ENCODE measurements around the gene MGAT3. TPM values are rescaled to one million over a fixed set of nuclear protein-coding genes. Genes with fewer than 3 reads are reported as not detected.

Gene MGAT3
- total RNA-seq, 1 experiment from 2014 or later: 0.20 TPM

GRCh38 chr22:39426380-39427043 lies 30.3 kb upstream of the MGAT3 start:
- Histone ChIP-seq H3K9ac (ENCODE audit: low read length) (no peak overlapping the region), H3K79me2 (ENCODE audit: insufficient read depth, low read length) (no peaks in the 10 kb centered on the region), H3K4me3 (replicated peaks in 1 of 2; ENCODE audit: low read depth in 1 of 2, low read length in 2 of 2) (no peak overlapping the region), H2AFZ (ENCODE audit: low read depth, low read length, poor library complexity, severe bottlenecking) (no peak overlapping the region), H3K27ac (ENCODE audit: low read depth, low read length) (no peak overlapping the region), H3K4me2 (ENCODE audit: low read length) (no peak overlapping the region), H3K36me3 (ENCODE audit: control insufficient read depth in 1 of 2, insufficient read depth in 2 of 2, low read length in 2 of 2) (peaks cover 7 to 16% of the 10 kb centered on the region in 2 experiments; a peak in 3 of 4 replicates), H3K9me2 (ENCODE audit: insufficient read depth) (no peaks in the 10 kb centered on the region), H3K4me1 (ENCODE audit: control insufficient read depth in 1 of 2, insufficient read depth in 2 of 2, low read length in 2 of 2) (peaks cover 10 to 11% of the 10 kb centered on the region in 2 experiments; a peak in 3 of 4 replicates), H3K9me3 (ENCODE audit: control insufficient read depth in 1 of 2, insufficient read depth in 1 of 2, low read depth in 1 of 2, low read length in 2 of 2) (no peaks in the 10 kb centered on the region), H4K20me1 (ENCODE audit: insufficient read depth) (no peaks in the 10 kb centered on the region), H3K27me3 (ENCODE audit: insufficient read depth, low read length) (no peaks in the 10 kb centered on the region)
- ChIA-PET RAD21 (ENCODE audit: low non-redundant PET in 1 of 2, low total read pairs in 2 of 2, uncharacterized antibody in 2 of 2, unreplicated experiment in 2 of 2) (no interaction called here), CTCF (no interaction called here), POLR2A (no interaction called here)
- intact Hi-C loops (cut with micrococcal nuclease): no loop called here
- no peak for ATAC-seq
- no TSS peak for BruUV-seq (replicated peaks)
- no peak for TF ChIP-seq MAX (IDR thresholded peaks at IDR 0.05)
- no peak for TF ChIP-seq ZFX (IDR thresholded peaks at IDR 0.05)
- no peak for TF ChIP-seq FOSL1 (IDR thresholded peaks at IDR 0.05; ENCODE audit: low read depth)
- TF ChIP-seq CTCF (IDR thresholded peaks at IDR 0.05 in 2 of 3, conservative IDR thresholded peaks at IDR 0.05 in 1 of 3; ENCODE audit: borderline replicate concordance in 1 of 3, insufficient read depth in 1 of 3, low read depth in 2 of 3, low read length in 2 of 3): no peak
- no peak for TF ChIP-seq ZNF274 (IDR thresholded peaks at IDR 0.05; ENCODE audit: low read depth, low read length)
- TF ChIP-seq EZH2 (IDR thresholded peaks at IDR 0.05): no peak
- TF ChIP-seq EGR1 (IDR thresholded peaks at IDR 0.05; ENCODE audit: low read depth): no peak
- TF ChIP-seq SIN3A (IDR thresholded peaks at IDR 0.05; ENCODE audit: low read depth): no peak
- TF ChIP-seq CEBPB (IDR thresholded peaks at IDR 0.05; ENCODE audit: low read depth): no peak
- no peak for TF ChIP-seq POLR2A (IDR thresholded peaks at IDR 0.05; ENCODE audit: borderline replicate concordance, extremely low read depth, insufficient read depth, insufficient read length)
- no peak for TF ChIP-seq ZBTB33 (IDR thresholded peaks at IDR 0.05; ENCODE audit: extremely low read depth, insufficient replicate concordance, low read length)
- TF ChIP-seq CBX3 (IDR thresholded peaks at IDR 0.05; ENCODE audit: low read depth): no peak
- TF ChIP-seq POLR2AphosphoS5 (IDR thresholded peaks at IDR 0.05; ENCODE audit: low read depth, low read length): no peak
- TF ChIP-seq REST (IDR thresholded peaks at IDR 0.05; ENCODE audit: low read depth): no peak
- no peak for DNase-seq (ENCODE audit: low read depth, low spot score)

All from HCT116 (cell line).